SIG-M5 treated with dmso at 0.1 percent for 504 hours (cell line): Measurements from ENCODE around the gene GNPAT.
A peak's percentile ranks its signal among the peaks of the same experiment; 100 is the strongest.
"Not testable (repeated sequence)": the region's sequence is repeated elsewhere in the genome, so short reads cannot be mapped to it uniquely, and the experiment has no call there.

Experiments
- DNase-seq: peaks from one replicate; lab custom pipeline; 2025; ENCODE audit not compliant: unreplicated experiment; lab: John Stamatoyannopoulos, UW

The GNPAT gene

DNA sequence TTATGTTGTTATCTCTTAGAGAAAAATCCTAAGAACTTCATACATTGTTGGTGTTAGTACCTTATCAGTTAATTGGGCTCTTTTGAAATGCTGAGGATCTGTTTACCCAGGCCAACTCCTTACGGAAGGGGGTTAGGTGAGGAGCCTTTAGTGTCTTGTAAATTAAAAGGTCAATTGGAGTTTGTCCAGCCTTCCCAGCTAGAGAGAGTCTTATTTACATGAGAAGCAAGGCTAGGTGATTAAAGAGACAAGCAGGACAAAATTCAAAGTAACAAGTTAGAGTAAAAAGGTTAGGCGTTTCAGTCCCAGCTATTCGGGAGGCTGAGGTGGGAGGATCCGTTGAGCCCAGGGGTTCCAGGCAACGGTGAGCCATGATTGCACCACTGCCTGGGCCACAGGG, 28.7 kb upstream of the GNPAT start:
- DNase-seq = not testable (repeated sequence)

GRCh38 chr1:231213831-231214573, 27.0 kb upstream of the GNPAT start:
- no peak for DNase-seq

DNA sequence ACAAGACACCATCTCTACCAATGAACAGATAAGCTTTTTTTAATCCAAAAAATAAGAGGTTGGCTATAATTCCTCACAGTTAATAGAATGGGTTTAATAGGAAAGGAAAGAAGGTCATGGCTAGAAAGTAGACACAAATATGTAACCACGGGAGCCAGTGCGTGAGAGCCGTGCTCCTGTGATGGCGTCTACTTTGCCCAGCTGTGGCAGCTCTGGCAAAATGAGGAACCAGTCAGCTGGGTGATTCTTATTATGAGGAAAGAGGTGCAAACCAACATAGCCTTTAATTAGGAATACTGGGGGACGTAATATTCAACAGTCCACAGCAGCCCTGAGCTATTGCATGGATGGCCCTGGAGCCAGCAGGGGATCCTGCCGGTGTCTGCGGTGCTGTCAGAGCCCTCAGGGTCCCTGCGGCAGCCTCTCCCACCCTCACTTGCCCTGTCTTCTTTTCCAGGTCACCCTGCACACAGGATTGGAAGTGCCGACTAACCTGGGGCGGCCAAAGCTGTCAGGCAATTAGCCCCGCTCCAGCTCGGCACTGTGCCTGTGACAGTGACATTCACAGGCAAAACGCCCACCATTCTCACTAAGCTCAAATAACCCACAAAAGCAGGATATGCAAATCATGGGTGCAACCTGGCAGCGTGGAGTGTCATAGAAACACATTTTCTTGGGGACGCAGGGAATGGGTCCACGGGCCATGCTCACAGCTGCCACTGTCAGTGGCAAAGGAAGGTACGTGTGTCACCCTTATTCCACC, 25.9 kb upstream of the GNPAT start:
- DNase-seq = peak; percentile 23

GRCh38 chr1:231215681-231216385, 25.2 kb upstream of the GNPAT start:
- DNase-seq = no peak

DNA sequence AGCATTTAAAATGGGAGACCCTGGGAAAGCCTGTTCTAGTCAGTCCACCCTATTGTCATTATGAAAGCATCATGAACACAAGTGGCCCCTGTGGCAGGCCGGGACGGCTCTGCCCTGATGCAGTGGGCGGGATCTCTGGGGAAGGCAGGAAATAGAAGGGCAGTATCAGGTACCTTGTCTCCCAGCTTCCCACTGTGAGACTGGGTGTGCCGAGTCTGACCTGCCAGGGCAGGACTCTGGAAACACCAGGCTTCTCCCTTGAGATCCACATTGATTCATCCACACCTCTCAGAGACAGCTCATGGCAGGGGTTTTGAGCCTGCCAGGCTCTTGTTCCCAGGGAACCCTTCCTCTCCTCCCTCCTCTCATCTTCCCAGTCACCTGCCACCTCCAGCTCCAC, 24.5 kb upstream of the GNPAT start:
- no peak for DNase-seq

DNA sequence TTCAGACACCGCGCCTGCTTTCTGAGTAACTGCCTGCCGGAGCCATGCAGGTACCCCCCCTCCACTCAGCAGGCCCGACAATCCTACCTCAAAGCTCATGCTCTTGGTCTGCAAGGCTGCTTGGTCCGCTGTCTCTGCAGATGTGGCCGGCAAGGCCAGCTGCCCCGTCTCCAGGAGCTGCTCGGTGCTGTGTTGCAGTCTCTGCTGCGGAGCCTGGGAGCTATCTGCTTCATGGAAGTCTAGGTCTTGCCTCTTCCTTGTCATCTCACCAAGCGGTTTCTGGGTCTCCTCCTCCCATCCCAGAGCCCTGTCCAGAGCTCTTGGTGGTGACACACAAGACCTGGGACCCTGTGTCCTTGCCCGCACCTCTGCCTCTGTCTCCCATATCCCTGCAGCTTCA, 24.0 kb upstream of the GNPAT start:
- no peak for DNase-seq

- DNase-seq = no peak
Observed at GRCh38 chr1:231218078-231218477, 22.9 kb upstream of the GNPAT start.

- no peak for DNase-seq
Observed at GRCh38 chr1:231219422-231220401, 21.3 kb upstream of the GNPAT start.

DNA sequence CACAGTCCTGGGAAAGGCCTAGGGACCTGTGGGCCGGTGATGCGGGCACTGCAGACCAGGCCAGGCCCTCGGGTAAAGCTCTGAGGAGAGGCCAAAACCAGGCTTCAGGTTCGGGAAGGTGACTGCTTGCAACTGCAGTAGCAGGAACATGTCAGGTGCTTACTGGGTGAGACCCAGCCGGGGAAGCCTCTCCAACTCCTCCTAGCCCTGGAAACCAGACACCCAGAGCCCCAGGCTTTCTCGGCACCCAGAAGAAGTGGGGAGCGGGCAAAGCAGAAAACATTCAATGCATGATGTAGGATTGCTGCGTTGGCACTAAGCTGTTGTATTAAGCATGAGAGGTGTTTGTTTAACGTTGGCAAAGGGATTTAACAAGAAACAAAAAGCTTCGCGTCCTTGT, 20.2 kb upstream of the GNPAT start:
- DNase-seq = no peak

DNA sequence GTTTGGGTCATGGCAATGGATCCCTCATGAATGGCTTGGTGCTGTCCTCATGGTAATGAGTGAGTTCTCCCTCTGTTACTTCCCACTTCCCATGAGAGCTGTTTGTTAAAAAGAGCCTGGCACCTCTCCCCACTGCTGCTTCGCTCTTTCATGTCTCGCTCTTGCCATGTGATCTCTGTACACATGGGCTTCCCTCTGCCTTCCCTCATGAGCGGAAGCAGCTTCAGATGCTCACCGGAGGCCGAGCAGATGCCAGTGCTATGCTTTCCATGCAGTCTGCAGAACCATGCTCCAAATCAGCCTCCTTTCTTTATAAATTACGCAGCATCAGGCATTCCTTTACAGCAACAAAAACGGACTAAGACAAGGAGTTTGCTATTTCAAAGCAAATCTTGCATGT, 14.9 kb upstream of the GNPAT start:
- no peak for DNase-seq

DNA sequence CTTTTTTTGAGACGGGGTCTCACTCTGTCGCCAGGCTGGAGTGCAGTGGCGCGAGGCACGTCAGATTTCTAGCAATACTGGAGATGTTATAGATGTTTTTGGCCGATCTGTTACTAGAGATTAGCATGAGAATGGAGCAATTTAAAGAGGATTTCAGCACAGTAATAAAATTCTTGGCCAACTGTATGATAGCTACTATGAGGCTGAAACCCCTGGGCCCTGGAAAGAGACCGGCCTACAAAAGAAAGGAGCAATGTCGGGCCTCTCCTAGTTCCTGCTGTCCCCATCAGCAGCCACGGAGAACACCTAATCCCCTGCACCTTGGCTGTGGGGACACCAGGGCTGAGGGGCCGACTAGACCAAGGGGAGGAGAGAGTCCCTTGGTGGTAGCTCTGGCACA, 9.5 kb upstream of the GNPAT start:
- no peak for DNase-seq

DNA sequence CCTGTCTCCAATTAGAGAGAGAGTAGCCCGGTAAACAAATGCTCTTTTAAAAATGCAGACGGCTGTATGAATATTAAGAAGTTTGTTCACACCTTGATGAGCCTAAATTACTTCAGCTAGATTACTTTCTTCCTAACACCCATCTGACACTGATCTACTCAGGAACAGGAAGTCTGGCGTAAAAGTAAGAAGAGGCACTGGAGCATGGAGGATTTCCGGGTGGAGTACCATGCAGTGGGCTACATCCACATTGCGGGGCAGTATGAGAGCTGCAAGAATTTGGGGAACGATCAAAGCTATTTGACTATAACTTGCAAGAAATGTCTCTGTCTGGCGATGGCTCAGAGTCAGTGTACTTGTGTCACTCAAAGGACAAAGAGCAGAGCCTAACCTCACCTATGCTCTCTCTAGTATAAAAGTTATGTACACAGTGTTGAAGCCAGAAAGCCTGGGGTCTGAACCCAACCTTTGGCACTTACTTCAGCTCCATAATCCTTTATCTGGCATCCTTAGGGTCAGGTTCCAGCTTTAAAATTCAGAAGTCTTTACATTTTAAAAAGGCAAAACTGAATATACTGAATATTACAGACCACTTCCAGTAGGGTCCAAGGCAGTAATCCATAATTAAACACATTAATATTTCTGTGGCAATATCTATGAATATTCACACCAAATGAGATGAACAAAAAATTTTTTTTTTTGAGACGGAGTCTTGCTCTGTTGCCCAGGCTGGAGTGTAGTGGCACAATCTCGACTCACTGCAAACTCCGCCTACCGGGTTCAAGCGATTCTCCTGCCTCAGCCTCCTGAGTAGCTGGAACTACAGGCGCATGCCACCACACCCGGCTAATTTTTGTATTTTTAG, 7.9 kb upstream of the GNPAT start:
- DNase-seq = no peak

DNA sequence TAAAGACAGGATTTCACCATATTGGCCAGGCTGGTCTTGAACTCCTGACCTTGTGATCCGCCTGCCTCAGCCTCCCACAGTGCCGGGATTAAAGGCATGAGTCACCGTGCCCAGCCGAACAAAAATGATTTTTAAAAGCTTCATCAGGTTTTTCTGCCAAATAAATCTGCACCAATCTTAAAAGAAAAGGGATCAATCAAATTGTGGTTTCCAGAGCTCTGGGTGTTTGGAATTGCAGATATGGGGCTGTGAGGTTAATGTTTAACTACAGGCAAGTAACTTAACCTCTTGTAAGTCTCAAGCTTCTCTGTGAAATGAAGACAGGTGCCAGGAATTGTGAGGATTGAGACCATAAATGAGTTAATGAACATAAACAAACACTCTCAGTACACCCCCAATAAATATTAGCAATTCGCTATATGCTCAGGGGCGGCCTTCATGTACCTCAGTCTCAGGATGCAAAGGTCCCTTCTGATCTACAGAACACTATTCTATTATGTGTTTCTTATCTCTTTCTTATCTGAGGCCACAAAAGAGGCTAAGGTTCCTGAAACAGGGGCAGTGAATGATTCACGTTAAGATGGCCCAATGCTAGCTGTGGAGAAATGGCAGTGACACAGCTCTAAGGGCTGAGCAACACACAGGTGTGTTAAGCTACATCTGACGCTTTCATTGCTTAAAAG, 7.1 kb upstream of the GNPAT start:
- DNase-seq = no peak

- DNase-seq = no peak
Observed at GRCh38 chr1:231234506-231234905, 6.5 kb upstream of the GNPAT start.

DNA sequence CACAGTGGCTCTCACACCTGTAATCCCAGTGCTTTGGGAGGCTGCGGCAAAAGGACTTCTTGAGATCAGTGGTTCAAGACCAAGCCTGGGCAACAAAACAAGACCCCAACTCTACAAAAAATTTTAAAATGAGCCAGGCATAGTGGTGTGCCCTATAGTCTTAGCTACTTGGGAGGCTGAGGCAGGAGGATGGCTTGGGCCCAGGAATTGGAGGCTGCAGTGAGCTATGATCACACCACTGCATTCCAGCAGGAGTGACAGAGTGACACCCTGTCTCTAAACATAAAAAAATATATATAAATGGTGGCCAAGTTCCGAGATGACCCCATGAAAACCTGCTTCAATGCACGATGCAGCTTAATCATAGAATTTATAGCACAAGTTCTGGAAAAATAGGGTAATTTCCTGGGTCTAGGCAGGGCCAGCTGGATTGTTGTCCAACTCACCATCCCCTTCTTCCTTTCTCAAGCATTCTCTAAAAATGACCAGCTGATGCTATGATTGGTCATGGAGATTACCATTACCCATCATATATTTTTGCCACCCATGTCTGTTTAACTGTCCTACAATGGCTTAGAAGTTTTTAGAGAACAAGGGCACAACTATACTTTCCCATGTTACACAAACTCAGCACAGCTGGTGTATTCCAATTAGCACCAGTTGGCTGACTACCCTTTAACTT, 5.3 kb upstream of the GNPAT start:
- no peak for DNase-seq

DNA sequence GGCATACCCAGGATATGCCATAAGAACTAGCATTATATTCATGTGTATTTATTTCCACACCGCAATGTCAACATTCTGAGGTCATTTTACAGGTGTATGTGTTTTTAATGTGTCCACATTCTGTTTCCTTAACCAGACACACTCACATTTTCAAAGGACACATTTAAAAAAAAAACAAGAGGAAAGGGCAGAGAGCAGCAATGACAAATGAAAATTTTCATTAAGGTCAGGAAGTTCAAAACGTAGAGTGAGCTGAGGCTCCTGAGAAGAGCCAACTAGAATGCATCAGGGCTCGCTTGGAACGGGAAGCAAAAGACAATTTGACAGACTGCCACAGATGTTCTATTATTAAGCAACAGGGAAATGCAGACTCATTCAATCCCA, 4.8 kb upstream of the GNPAT start:
- no peak for DNase-seq

DNA sequence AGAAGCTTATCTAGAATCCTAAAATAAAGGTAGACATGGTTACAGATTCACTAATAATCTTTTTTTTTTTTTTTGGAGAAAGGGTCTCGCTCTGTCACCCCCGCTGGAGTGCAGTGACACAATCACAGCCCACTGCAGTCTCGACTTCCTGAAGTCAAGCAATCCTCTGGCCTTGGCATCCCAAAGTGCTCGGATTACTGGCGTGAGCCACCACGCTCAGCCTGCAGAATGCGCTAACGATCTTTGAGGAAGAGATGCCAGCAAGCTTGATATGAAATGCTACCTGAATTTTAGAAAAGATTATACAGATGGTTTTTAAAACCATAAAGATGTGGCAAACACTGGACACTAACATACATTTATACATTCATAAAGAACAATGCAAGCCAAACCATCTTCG, 4.1 kb upstream of the GNPAT start:
- DNase-seq = no peak

DNA sequence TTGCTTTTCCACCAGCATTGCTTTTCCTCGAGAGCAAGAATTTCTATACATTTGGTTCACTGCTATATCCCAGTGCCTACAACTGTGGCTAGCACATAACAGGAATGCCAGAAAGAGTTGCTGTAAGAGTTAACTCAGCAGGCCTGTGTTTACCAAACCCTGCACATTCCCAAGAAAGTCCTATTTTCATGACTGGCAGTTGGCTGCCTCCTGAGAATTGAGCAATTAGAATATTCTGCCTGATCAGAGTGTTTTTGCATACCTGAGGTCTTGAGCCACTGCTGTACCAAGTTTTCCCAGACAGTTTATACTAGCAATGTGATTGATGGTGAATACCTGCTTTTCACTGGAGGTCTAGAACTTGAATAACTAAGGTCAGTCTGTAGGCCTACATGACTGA, 2.7 kb upstream of the GNPAT start:
- no peak for DNase-seq

GRCh38 chr1:231240531-231240882, 505 bp upstream of the GNPAT start:
- no peak for DNase-seq
